ENCODE results near the gene MSI2. TPM values are rescaled to one million over a fixed set of nuclear protein-coding genes. Genes with fewer than 3 reads are reported as not detected.

Gene MSI2
- total and polyA plus RNA-seq, 7 experiments from 2014 or later: 3.3 to 169 (median 125) TPM

- peaks cover 0 to 4% (median 0%) of the 10 kb centered on the region in 3 experiments for H3K36me3 ChIP-seq (ENCODE audit: control insufficient read depth in 2 of 3, insufficient read depth in 3 of 3, low read length in 3 of 3)
- no peak for ATAC-seq
- peak overlapping the region in 5 of 9 donors; percentile 18 to 88 (median 38) for H3K27ac Mint-ChIP-seq
- no peaks in the 10 kb centered on the region for H3K9me3 Mint-ChIP-seq
- peaks cover 9 to 18% of the 10 kb centered on the region in 2 donors for H3K4me1 ChIP-seq (ENCODE audit: control insufficient read depth in 2 of 2, insufficient read depth in 2 of 2, low read length in 2 of 2)
- H3K9me3 ChIP-seq (ENCODE audit: control insufficient read depth in 2 of 3, low read length in 3 of 3): no peaks in the 10 kb centered on the region
- peaks cover 50 to 85% (median 71%) of the 10 kb centered on the region in 7 donors for H3K4me1 Mint-ChIP-seq
- no peak overlapping the region for H3K4me3 ChIP-seq (ENCODE audit: low read length)
- H3K36me3 Mint-ChIP-seq: peaks cover 0 to 33% (median 12%) of the 10 kb centered on the region in 5 donors
- H3K27ac ChIP-seq (ENCODE audit: low read depth, low read length): no peak overlapping the region
- CTCF ChIA-PET: no interaction called here
- POLR2A ChIA-PET: no interaction called here
- intact Hi-C loops (cut with micrococcal nuclease): no loop called here
- no peak for DNase-seq
- H3K27me3 Mint-ChIP-seq: no peaks in the 10 kb centered on the region
- no peak overlapping the region for H3K4me3 Mint-ChIP-seq
- no peaks in the 10 kb centered on the region for H3K27me3 ChIP-seq (ENCODE audit: control insufficient read depth in 2 of 2, insufficient read depth in 2 of 2, low read length in 2 of 2)
Measured at GRCh38 chr17:57288040-57288772, 31.9 kb downstream of the MSI2 start.

DNA sequence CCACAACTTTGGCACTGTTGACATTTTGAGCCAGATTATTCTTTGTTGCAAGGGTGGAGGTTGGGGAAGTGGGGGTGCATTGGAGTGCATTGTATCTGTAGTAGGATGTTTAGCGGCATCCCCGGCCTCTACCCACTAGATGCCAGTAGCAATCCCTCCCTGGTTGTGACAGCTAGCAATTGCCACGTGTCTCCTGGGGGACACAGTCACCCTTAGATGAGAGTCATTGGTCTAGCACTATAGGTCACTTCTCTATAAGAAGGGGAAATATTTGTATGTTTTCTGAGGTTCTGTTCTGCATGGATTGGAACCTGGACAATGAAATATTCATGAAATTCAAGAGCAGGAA, 32.4 kb downstream of the MSI2 start:
- Mint-ChIP-seq H3K36me3 (peaks cover 0 to 33% (median 12%) of the 10 kb centered on the region in 5 donors), H3K4me1 (peaks cover 45 to 83% (median 68%) of the 10 kb centered on the region in 7 donors), H3K4me3 (no peak overlapping the region), H3K27me3 (no peaks in the 10 kb centered on the region), H3K9me3 (no peaks in the 10 kb centered on the region), H3K27ac (peak overlapping the region in 1 of 9 donors; percentile 82)
- peaks cover 9 to 18% of the 10 kb centered on the region in 2 donors for H3K4me1 ChIP-seq (ENCODE audit: control insufficient read depth in 2 of 2, insufficient read depth in 2 of 2, low read length in 2 of 2)
- no peak overlapping the region for H3K4me3 ChIP-seq (ENCODE audit: low read length)
- no peaks in the 10 kb centered on the region for H3K9me3 ChIP-seq (ENCODE audit: control insufficient read depth in 2 of 3, low read length in 3 of 3)
- no peaks in the 10 kb centered on the region for H3K27me3 ChIP-seq (ENCODE audit: control insufficient read depth in 2 of 2, insufficient read depth in 2 of 2, low read length in 2 of 2)
- intact Hi-C loops (cut with micrococcal nuclease): no loop called here
- peak; percentile 26 for ATAC-seq
- DNase-seq: no peak
- POLR2A ChIA-PET: no interaction called here
- H3K36me3 ChIP-seq (ENCODE audit: control insufficient read depth in 2 of 3, insufficient read depth in 3 of 3, low read length in 3 of 3): peaks cover 0 to 4% (median 0%) of the 10 kb centered on the region in 3 experiments
- H3K27ac ChIP-seq (ENCODE audit: low read depth, low read length): no peak overlapping the region
- CTCF ChIA-PET: no interaction called here

DNA sequence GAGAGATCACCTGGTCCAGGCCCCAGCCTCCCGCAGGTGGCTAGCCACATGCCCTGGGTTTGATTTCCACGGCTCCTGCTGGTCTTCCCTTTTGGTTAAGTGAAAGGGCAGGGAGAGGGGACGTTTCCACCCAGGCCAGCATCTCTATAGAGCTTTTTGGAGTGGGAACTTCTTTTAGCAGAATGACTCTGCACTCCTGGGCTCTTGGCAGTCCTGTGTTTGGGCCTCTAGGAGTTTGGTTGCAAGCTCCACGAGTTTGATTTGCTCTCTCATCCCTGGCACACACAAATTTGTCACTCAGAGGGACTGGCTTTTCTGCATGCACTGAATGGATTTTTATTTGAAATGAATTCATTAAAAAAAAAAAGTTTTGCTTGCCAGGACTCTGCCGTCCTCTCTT, 32.8 kb downstream of the MSI2 start:
- ATAC-seq: no peak
- H3K27me3 ChIP-seq (ENCODE audit: control insufficient read depth in 2 of 2, insufficient read depth in 2 of 2, low read length in 2 of 2): no peaks in the 10 kb centered on the region
- H3K27me3 Mint-ChIP-seq: no peaks in the 10 kb centered on the region
- H3K4me1 Mint-ChIP-seq: peaks cover 47 to 83% (median 68%) of the 10 kb centered on the region in 7 donors
- H3K9me3 Mint-ChIP-seq: no peaks in the 10 kb centered on the region
- H3K4me1 ChIP-seq (ENCODE audit: control insufficient read depth in 2 of 2, insufficient read depth in 2 of 2, low read length in 2 of 2): peaks cover 6 to 17% of the 10 kb centered on the region in 2 donors
- no peak overlapping the region for H3K27ac Mint-ChIP-seq
- H3K4me3 Mint-ChIP-seq: no peak overlapping the region
- peaks cover 0 to 37% (median 12%) of the 10 kb centered on the region in 5 donors for H3K36me3 Mint-ChIP-seq
- H3K4me3 ChIP-seq (ENCODE audit: low read length): no peak overlapping the region
- H3K27ac ChIP-seq (ENCODE audit: low read depth, low read length): no peak overlapping the region
- H3K36me3 ChIP-seq (ENCODE audit: control insufficient read depth in 2 of 3, insufficient read depth in 3 of 3, low read length in 3 of 3): peaks cover 0 to 4% (median 0%) of the 10 kb centered on the region in 3 experiments
- CTCF ChIA-PET: no interaction called here
- no peaks in the 10 kb centered on the region for H3K9me3 ChIP-seq (ENCODE audit: control insufficient read depth in 2 of 3, low read length in 3 of 3)
- intact Hi-C loops (cut with micrococcal nuclease): no loop called here
- DNase-seq: no peak
- POLR2A ChIA-PET: no interaction called here

GRCh38 chr17:57289613-57290012, 33.3 kb downstream of the MSI2 start:
- Mint-ChIP-seq H3K9me3 (no peaks in the 10 kb centered on the region), H3K36me3 (peaks cover 0 to 42% (median 12%) of the 10 kb centered on the region in 5 donors), H3K27me3 (no peaks in the 10 kb centered on the region), H3K4me1 (peaks cover 47 to 83% (median 68%) of the 10 kb centered on the region in 7 donors), H3K4me3 (no peak overlapping the region), H3K27ac (no peak overlapping the region)
- H3K4me1 ChIP-seq (ENCODE audit: control insufficient read depth in 2 of 2, insufficient read depth in 2 of 2, low read length in 2 of 2): peaks cover 1 to 12% of the 10 kb centered on the region in 2 donors
- no peak overlapping the region for H3K27ac ChIP-seq (ENCODE audit: low read depth, low read length)
- H3K27me3 ChIP-seq (ENCODE audit: control insufficient read depth in 2 of 2, insufficient read depth in 2 of 2, low read length in 2 of 2): no peaks in the 10 kb centered on the region
- H3K9me3 ChIP-seq (ENCODE audit: control insufficient read depth in 2 of 3, low read length in 3 of 3): no peaks in the 10 kb centered on the region
- ATAC-seq: no peak
- POLR2A ChIA-PET: no interaction called here
- intact Hi-C loops (cut with micrococcal nuclease): loop anchor here in 1 of 2 donors (2.0 kb wide), 1 partner anchor 151 kb away; no protein-coding TSS in a partner anchor
- no peak overlapping the region for H3K4me3 ChIP-seq (ENCODE audit: low read length)
- DNase-seq: no peak
- peaks cover 0 to 4% (median 0%) of the 10 kb centered on the region in 3 experiments for H3K36me3 ChIP-seq (ENCODE audit: control insufficient read depth in 2 of 3, insufficient read depth in 3 of 3, low read length in 3 of 3)
- CTCF ChIA-PET: no interaction called here

DNA sequence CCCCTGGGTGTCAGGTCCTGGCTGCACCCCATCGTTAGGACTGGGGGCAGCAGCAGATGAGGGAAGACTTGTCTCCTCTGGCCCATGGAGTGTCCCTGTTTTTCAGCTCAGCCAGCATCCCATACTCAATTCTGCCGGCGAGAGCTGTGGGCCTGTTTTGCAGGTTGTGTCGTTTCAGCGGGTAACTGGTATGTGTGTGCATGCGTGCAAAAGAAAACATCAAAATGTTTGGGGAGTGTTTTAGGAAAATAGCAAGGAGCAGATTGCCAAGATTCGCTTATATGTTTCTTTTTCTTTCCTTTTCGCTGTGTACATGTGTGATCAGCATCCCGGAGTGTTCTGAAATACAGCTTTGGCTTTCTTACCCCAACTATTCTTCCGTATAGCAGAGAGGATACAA, 34.7 kb downstream of the MSI2 start:
- H3K4me3 ChIP-seq (ENCODE audit: low read length): no peak overlapping the region
- no peaks in the 10 kb centered on the region for H3K27me3 ChIP-seq (ENCODE audit: control insufficient read depth in 2 of 2, insufficient read depth in 2 of 2, low read length in 2 of 2)
- no peak overlapping the region for H3K27ac ChIP-seq (ENCODE audit: low read depth, low read length)
- POLR2A ChIA-PET: no interaction called here
- Mint-ChIP-seq H3K27me3 (no peaks in the 10 kb centered on the region), H3K27ac (peak overlapping the region in 1 of 9 donors; percentile 11), H3K36me3 (peaks cover 0 to 45% (median 12%) of the 10 kb centered on the region in 5 donors), H3K4me1 (peaks cover 47 to 83% (median 68%) of the 10 kb centered on the region in 7 donors), H3K9me3 (no peaks in the 10 kb centered on the region), H3K4me3 (no peak overlapping the region)
- peaks cover 0 to 4% (median 0%) of the 10 kb centered on the region in 3 experiments for H3K36me3 ChIP-seq (ENCODE audit: control insufficient read depth in 2 of 3, insufficient read depth in 3 of 3, low read length in 3 of 3)
- peaks cover 0 to 6% of the 10 kb centered on the region in 2 donors for H3K4me1 ChIP-seq (ENCODE audit: control insufficient read depth in 2 of 2, insufficient read depth in 2 of 2, low read length in 2 of 2)
- ATAC-seq (no peak), DNase-seq (no peak)
- intact Hi-C loops (cut with micrococcal nuclease): loop anchor here in 1 of 2 donors (2.0 kb wide), 1 partner anchor 150 kb away; no protein-coding TSS in a partner anchor
- no peaks in the 10 kb centered on the region for H3K9me3 ChIP-seq (ENCODE audit: control insufficient read depth in 2 of 3, low read length in 3 of 3)
- CTCF ChIA-PET: no interaction called here

- no peaks in the 10 kb centered on the region for H3K9me3 Mint-ChIP-seq
- CTCF ChIA-PET: no interaction called here
Measured at GRCh38 chr17:57292091-57292490, 35.8 kb downstream of the MSI2 start.

More at GRCh38 chr17:57292091-57292490, 35.8 kb downstream of the MSI2 start:
- H3K27ac ChIP-seq (ENCODE audit: low read depth, low read length): no peak overlapping the region
- Mint-ChIP-seq H3K4me1 (peaks cover 46 to 80% (median 67%) of the 10 kb centered on the region in 7 donors), H3K27me3 (no peaks in the 10 kb centered on the region), H3K36me3 (peaks cover 0 to 41% (median 19%) of the 10 kb centered on the region in 5 donors), H3K4me3 (no peak overlapping the region), H3K27ac (peak overlapping the region in 7 of 9 donors; percentile 28 to 68 (median 46))
- no peaks in the 10 kb centered on the region for H3K9me3 ChIP-seq (ENCODE audit: control insufficient read depth in 2 of 3, low read length in 3 of 3)
- H3K4me3 ChIP-seq (ENCODE audit: low read length): no peak overlapping the region
- peaks cover 0 to 4% (median 0%) of the 10 kb centered on the region in 3 experiments for H3K36me3 ChIP-seq (ENCODE audit: control insufficient read depth in 2 of 3, insufficient read depth in 3 of 3, low read length in 3 of 3)
- no peaks in the 10 kb centered on the region for H3K27me3 ChIP-seq (ENCODE audit: control insufficient read depth in 2 of 2, insufficient read depth in 2 of 2, low read length in 2 of 2)
- peaks cover 0 to 6% of the 10 kb centered on the region in 2 donors for H3K4me1 ChIP-seq (ENCODE audit: control insufficient read depth in 2 of 2, insufficient read depth in 2 of 2, low read length in 2 of 2)
- no peak for ATAC-seq
- POLR2A ChIA-PET: no interaction called here
- intact Hi-C loops (cut with micrococcal nuclease): no loop called here
- no peak for DNase-seq

Measured in naive thymus-derived CD4-positive, alpha-beta T cell (primary cell).